Omental fat pad (tissue), 4 donors: ENCODE results near the gene CENPO. TPM values are rescaled to one million over a fixed set of nuclear protein-coding genes. Genes with fewer than 3 reads are reported as not detected.

Source experiments
- ATAC-seq: fragments of 150-250 bp; one replicate; pipeline ENCODE4 v1.9.1; 2016; ENCODE audit warnings: mild to moderate bottlenecking, moderate library complexity; ENCODE audit not compliant: low FRiP score
- DNase-seq: peaks from one replicate; pipeline ENCODE4 v3.0.0-alpha.2; 2019; ENCODE audit warnings: low spot score
- CTCF ChIP-seq, 3 donors: fragments of 450-650 bp; IDR thresholded peaks; one replicate each; pipeline ENCODE4 v1.5.1; 2016 to 2017; ENCODE audit warnings: antibody characterized with exemption in 3 of 3, mild to moderate bottlenecking in 3 of 3, moderate library complexity in 2 of 3
- total RNA-seq, 4 donors: library from RNA; depleted of rRNA; stranded (reverse); fragments of >200 nt; gene quantifications; one replicate each; pipeline ENCODE4 v1.1.0, GENCODE V29; 2016

Gene CENPO
- total RNA-seq, 4 donors from 2014 or later = 1.9 to 14.2 (median 6.1) TPM

DNA sequence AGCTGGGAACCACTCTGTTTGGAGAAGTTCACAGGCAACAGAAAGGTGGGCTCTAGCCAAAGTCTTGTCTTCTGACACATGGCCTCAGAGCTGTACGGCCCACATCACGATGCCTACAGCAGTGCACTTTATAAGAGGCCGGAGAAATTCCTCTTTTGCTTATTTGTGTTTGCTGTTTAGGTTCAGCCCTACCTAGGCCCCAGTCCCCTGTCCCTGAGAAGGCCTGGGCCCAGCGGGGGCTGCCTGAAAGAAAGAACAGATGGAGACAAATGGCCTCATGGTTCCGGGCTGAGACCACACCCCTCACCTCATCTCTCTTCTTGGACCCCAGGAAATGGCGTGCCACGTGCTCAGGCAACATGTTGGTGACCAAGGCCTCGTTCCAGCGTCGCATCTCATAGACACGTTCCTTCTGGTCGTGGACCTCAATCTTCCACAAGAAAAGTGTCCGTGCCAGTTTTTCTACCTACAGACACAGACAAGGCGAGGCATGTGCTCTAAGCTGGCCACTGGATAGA lies 30.9 kb downstream of the CENPO start:
- no peak for DNase-seq
- ATAC-seq = no peak
- no peak for TF ChIP-seq CTCF (IDR thresholded peaks at IDR 0.05)

DNA sequence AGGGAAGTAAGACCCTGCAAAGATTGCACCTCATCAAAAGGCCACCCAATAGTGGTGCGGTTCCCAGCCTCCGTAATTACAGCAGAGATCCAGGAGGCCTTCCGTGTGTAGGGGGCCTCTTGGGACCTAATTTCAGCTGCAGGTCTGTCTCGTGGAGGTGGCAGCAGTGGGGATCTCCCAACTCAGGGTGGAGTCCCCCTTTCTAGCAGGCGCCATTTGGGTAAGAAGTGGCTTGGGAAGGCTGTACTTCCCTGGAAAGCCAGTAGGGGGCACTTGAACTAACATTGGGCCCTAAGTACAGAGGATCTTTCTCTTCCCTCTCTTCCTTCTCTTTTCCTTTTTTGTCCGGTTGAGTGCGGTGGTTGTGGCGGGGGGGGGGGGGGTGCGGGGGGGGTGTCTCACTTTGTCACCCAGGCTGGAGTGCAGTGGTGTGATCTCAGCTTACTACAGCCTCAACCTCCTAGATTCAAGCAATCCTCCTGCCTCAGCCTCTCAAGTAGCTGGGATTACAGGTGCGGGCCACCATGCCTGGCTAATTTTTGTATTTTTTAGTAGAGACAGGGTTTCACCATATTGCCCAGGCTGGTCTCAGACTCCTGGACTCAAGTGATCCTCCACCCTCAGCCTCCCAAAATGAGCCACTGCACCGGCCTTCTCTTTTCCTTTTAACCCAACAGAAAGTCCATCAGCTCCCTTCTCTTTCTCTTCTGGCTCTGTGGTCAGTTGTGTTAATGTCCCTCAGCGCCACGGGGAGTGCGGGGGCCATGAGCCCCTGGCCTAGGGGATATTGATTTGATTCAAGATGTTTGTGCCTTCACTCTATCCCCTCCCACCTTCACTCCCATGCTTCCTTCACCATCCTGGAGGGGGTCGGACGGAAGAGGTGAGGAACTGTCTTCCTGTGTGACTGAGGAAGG lies 32.0 kb downstream of the CENPO start:
- TF ChIP-seq CTCF (IDR thresholded peaks at IDR 0.05) = no peak
- ATAC-seq = no peak

GRCh38 chr2:24825883-24826772 lies 32.9 kb downstream of the CENPO start:
- no peak for DNase-seq
- TF ChIP-seq CTCF (IDR thresholded peaks at IDR 0.05) = no peak
- no peak for ATAC-seq

More for the DNA sequence above, 32.0 kb downstream of the CENPO start:
- DNase-seq = no peak

DNA sequence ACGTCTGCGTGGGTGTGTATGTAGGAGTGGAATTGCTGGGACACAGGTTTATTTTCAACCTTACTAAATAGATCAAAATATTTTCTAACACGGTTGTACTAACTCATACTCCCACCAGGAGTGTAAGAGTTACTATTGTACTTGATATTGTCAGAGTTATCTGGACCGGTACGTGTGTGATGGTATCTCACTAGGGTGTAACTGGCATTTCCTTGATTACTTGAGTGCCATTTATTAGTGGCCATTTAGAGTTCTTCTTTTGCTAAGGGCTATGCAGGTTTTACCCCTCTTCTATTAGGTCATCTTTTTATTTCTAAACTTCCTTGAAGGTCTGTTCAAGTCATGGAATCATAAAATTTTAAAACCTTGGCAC lies 33.5 kb downstream of the CENPO start:
- ATAC-seq (no peak), DNase-seq (no peak)
- TF ChIP-seq CTCF (IDR thresholded peaks at IDR 0.05) = no peak

- DNase-seq = peak; percentile 51
- TF ChIP-seq CTCF (IDR thresholded peaks at IDR 0.05) = peak in 1 of 3 donors; percentile 58
- peak; percentile 66 for ATAC-seq
Observed at GRCh38 chr2:24827321-24828237, 34.4 kb downstream of the CENPO start.
